ENCODE data around the gene PKP1.

The PKP1 gene

GRCh38 chr1:201310251-201310985 is 27.1 kb downstream of the PKP1 start:
- DNase-seq: no peak

- DNase-seq: no peak
Observed at GRCh38 chr1:201310986-201311355, 27.7 kb downstream of the PKP1 start.

GRCh38 chr1:201311356-201312011 is 28.2 kb downstream of the PKP1 start:
- peak; percentile 15 for DNase-seq

- DNase-seq: no peak
Observed at GRCh38 chr1:201312298-201312697, 29.0 kb downstream of the PKP1 start.

- DNase-seq: no peak
Observed at GRCh38 chr1:201313086-201313485, 29.8 kb downstream of the PKP1 start.

- no peak for DNase-seq
Observed at GRCh38 chr1:201316556-201316955, 33.2 kb downstream of the PKP1 start.

- DNase-seq: no peak
Observed at GRCh38 chr1:201317551-201317950, 34.2 kb downstream of the PKP1 start.

- no peak for DNase-seq
Observed at GRCh38 chr1:201318504-201319340, 35.4 kb downstream of the PKP1 start.

GRCh38 chr1:201319631-201320030 is 36.3 kb downstream of the PKP1 start:
- DNase-seq: no peak

- no peak for DNase-seq
Observed at GRCh38 chr1:201320168-201320788, 37.0 kb downstream of the PKP1 start.

GRCh38 chr1:201321826-201322390 is 38.6 kb downstream of the PKP1 start:
- no peak for DNase-seq

GRCh38 chr1:201322653-201323510 is 39.6 kb downstream of the PKP1 start:
- no peak for DNase-seq

GRCh38 chr1:201324306-201324705 is 41.0 kb downstream of the PKP1 start:
- no peak for DNase-seq

GRCh38 chr1:201324821-201325677 is 41.7 kb downstream of the PKP1 start:
- DNase-seq: no peak

GRCh38 chr1:201325678-201326060 is 42.4 kb downstream of the PKP1 start:
- no peak for DNase-seq

- DNase-seq: no peak
Observed at GRCh38 chr1:201326710-201327109, 43.4 kb downstream of the PKP1 start.

- DNase-seq: no peak
Observed at GRCh38 chr1:201327687-201328240, 44.5 kb downstream of the PKP1 start.

GRCh38 chr1:201328576-201328975 is 45.3 kb downstream of the PKP1 start:
- DNase-seq: no peak

GRCh38 chr1:201329286-201329685 is 46.0 kb downstream of the PKP1 start:
- no peak for DNase-seq

- DNase-seq: no peak
Observed at GRCh38 chr1:201329801-201330200, 46.5 kb downstream of the PKP1 start.

GRCh38 chr1:201330541-201330940 is 47.2 kb downstream of the PKP1 start:
- no peak for DNase-seq

All from NK-92 treated with Interleukin-12 subunit alpha and Interleukin-12 subunit beta, amount 100 ng/mL, for 24 hours (cell line).